GM15510 (cell line): ENCODE data around the gene ANKRD23.

Experiments used
- POLR2A ChIP-seq: IDR thresholded peaks from 3 replicates; pipeline ENCODE4 v1.6.1; 2011; ENCODE audit warnings: borderline replicate concordance; ENCODE audit not compliant: insufficient read length; ENCODE audit errors: extremely low read depth

The ANKRD23 gene

DNA sequence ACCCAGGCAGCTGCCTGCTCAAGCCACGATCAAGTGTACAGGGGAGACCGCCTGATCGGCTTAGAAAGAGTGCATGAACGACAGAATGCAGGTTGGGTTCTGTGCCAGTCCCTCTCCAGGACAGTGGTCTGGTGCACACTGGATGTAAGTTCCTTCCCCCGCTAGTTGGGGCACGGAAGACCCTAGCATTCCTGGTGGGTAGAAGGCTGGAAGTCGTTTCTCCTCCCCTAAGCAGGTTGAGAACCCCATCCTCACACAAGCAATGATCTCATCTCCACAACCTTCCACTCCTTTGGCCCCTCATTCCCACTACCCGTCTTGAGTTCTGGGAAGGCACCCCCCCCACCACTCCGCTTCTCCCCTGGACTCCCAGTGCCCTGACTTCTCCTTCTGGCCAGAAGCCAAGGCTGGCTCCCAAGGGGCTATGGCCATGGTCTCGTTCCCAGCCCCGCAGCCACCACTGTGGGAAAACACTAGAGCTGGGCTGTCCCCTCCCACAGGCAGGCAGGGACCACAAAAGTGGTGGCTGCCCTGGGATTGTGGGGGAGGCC lies 15.4 kb upstream of the ANKRD23 start:
- no peak for TF ChIP-seq POLR2A

DNA sequence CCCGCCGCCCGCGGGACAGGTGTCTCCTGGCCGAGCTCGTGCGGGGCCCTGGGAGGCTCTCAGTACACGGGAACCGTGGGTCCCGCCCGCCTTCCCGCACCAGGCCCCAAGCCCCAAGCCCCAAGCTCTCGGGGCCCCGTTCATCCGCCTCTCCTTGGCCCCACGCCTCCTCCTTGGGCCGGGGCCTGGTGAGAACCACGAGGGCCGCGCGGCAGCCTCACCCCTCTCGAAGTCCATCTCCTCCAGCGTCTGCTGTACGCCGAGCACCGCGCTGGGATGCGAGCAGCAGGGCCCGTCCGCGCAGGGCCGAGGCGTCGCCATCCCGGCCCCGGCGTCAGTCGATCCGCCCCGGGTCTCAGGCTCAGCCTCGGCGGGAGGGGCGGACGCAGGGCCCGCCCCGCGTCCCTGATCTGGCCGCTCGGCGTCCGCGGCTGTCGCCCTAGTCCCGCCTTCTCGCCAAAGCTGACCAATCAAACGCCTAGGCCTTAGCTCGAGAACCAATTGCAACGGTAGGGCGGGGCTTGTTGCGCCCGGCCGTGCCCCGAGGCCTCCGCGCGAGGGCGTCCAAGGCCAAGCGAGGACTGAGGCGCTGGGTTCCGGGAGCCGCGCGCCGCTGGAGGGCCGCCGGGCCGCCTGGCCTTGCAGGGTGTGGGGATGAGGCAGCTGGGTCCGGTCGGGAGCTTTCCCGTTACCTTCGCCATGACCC lies 14.0 kb upstream of the ANKRD23 start, which contains the start of gene ANKRD39:
TSS of gene ANKRD39 (minus strand) at position 350 of the 706 bp plus-strand sequence. CDS start at position 321, 29 bp downstream.
- peak; percentile 93 for TF ChIP-seq POLR2A

DNA sequence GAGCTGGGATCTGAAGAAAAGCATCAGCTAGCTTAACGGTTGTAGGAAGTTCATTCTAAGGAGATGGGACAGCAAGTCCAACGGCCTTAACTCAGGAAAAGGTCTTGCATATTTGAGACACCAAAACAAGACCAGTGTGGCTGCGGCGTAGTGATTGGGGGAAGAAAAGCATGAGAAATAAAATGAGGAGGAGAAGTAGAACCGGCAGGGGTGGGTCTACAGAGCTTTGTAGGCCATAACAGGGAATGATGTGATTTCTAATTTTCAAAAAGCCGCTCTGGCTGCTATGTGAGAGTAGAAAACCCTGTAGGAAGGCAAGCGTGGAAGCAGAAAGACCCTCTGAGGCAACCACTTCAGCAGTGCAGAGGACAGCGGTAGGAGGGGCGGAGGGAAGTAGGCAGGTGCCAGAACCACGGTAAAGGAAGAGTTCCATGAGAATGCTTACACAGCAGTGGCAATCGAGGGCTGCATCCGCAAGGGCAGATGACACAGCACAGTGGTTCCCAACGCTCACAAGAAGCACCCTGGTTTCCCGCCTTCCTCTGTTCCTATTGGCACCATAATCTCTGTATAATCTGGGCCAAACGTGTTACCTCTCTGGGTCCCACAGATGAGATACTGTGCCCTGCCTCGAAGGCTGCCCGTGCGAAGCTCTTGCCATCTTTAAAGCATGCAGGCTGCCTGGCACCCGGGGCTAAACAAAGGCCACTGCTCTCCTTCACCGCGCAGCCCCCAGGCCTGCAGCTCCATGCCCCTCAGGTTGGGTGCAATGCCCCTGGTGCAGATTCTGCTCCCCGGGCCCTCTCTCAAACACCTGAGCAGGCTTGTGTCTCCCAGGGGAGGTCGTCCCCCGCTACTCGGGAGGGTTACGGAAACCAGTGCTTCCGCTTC lies 13.2 kb upstream of the ANKRD23 start:
- no peak for TF ChIP-seq POLR2A

DNA sequence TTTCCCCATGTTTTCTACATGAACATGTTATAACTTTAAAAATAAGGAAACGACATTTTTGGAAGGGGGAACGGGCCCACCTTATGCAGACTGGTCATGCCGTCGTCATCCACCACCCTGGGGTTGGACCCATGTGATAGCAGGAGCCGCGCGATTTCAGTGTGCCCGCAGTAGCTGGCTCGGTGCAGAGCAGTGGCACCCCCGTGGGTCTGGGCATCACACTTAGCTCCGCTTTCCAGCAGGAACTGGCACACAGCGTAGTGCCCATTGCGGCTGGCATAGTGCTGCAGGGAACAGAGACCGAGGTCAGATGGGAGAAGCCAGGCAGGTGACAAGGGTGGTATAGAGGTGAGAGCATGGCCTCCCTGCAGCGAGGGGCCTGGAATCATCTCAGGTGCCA lies 9.5 kb upstream of the ANKRD23 start:
- TF ChIP-seq POLR2A, result no peak

DNA sequence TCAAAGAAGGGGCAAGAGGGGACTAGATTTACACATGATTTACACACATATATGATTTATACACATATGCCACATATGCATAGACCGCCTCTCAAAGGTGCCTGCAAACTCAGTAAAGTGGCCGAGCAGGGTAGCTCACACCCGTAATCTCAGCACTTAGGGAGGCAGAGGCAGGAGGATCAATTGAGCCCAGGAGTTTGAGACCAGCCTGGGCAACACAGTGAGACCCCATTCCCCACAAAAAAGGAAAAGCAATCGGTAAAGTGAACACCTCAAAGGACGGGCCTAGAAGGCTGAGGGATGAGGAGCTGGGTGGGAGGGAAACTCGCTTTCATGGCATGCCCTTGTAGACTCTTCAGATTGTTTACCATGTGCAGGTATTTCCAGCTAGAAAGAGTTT lies 8.8 kb upstream of the ANKRD23 start:
- TF ChIP-seq POLR2A, result no peak

DNA sequence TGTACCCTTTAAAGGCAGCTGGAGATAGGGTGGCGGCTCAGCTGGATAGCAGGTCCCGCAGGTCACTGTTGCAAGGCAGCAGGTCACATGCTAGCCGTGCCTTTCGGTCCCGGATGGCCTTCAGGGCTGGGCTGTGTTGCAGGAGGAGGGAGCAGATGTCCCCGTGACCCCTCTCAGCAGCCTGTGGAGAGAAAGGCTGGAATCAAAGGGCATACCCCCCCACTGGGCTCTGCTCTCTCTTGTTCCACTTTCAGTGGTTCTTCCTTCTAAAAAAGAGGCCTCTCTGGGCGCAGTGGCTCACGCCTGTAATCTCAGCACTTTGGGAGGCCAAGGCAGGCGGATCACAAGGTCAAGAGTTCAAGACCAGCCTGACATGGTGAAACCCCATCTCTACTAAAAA lies 4.4 kb upstream of the ANKRD23 start:
- TF ChIP-seq POLR2A, result no peak

DNA sequence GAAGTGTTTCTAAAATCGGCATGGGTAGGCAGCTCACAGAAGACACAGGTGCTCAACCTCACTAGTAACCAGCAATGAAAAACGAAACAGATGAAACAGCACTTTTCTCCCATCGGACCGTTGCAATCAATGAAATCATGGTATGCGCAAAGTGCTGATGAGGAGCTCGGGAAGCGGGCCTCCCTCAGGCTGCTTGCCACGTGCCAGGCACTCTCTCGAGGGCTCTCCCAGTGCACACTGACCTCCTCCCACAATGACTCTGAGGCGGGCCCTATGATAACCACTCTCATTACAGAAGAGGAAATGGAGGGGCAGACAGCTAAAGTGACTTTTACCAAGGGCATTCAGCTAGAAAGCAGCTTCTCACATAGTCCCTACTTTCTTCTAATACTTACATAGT lies 3.8 kb upstream of the ANKRD23 start:
- TF ChIP-seq POLR2A, result no peak

DNA sequence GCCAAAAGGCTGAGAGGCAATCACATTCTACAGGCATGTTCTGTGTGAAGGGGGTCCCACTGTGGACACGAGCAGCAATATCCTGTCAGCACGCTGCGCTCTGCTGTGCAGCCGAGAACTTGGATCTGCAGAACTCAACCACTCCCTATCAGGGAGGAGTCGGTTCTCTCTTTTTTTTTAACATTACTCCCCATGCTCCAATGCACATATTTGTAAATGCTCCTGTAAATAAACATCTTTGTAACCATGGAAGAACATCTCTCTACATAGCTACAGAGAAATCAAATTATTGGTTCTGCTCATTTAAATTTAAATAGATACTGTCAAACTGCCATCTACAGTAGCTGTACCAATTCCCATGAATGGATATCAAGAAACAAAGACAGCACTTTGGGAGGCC lies 3.0 kb upstream of the ANKRD23 start:
- no peak for TF ChIP-seq POLR2A

DNA sequence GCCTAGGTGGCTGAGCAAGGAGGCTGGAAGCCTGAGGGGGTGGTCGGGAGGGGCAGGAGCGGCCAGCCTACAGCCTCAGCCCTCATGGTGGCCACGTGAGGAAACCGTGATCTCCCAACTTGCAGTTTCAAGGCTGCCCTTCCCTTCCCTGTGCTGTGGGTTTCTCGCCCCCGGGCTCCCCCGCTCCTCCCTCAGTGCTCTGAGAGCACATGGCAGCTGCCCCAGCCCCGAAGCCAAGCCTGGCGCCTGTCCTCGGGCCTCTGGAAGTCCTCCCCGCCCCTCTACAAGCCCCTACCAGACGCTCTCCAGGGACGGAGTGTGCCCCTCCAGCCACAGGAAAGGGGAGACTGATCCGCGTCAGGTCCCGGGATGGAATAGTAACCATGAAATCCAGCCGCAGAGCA lies 586 bp upstream of the ANKRD23 start:
- no peak for TF ChIP-seq POLR2A

DNA sequence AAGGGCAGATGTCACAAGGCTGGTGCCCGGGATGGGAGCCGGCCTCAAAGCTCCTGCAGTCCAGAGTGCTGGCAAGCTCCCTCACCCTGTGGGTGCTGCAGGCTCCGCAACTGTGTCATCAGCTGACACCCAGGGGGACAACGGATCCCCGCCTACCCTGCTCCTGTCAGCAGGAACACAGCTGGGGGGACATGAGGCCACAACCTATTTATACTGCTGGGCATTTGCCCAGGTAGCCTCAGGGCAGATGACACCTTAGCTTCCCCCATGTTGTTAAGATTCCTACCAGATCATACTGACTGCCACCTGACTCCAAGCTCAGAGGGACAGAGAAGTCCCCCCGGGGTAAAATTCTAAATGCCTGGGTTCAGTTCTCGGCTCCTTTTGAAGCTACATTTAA lies 1.2 kb downstream of the ANKRD23 start:
- no peak for TF ChIP-seq POLR2A

DNA sequence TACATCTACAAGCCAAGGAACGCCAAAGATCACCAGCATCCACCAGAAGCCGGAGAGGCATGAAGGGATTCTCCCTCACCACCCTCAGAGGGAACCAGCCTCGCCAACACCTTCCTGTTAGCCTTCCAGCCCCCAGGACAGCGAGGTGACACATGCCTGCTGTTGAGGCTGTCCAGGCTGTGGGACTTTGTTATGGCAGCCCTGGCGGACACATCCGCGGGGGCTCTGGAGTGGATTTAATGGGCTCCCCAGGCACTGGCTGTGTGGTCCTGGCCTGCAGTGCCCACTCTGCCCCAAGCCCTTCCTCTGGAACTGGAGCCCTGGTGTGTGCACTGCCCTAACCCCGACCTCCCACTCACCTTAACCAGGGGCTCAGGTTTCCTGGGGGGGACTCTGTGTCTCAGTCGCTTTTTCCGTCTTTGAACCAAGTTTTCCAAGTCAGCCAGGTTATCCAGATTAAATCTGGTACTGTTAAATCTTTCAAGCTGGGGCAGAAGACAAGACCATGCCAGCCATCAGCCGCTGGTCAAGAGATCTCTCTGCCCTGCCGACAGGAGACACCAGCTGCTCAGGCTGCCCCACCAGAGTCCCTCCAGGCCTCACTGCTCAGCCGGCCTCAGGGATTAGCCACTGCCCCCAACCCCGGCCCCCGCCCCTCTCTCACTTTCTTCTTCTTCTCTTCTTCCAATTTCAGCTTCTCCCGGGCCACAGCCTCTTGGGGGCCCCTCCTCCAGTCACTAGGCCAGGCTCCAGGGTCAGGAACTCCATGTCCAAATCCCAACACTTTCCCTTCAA lies 1.9 kb downstream of the ANKRD23 start:
- no peak for TF ChIP-seq POLR2A

DNA sequence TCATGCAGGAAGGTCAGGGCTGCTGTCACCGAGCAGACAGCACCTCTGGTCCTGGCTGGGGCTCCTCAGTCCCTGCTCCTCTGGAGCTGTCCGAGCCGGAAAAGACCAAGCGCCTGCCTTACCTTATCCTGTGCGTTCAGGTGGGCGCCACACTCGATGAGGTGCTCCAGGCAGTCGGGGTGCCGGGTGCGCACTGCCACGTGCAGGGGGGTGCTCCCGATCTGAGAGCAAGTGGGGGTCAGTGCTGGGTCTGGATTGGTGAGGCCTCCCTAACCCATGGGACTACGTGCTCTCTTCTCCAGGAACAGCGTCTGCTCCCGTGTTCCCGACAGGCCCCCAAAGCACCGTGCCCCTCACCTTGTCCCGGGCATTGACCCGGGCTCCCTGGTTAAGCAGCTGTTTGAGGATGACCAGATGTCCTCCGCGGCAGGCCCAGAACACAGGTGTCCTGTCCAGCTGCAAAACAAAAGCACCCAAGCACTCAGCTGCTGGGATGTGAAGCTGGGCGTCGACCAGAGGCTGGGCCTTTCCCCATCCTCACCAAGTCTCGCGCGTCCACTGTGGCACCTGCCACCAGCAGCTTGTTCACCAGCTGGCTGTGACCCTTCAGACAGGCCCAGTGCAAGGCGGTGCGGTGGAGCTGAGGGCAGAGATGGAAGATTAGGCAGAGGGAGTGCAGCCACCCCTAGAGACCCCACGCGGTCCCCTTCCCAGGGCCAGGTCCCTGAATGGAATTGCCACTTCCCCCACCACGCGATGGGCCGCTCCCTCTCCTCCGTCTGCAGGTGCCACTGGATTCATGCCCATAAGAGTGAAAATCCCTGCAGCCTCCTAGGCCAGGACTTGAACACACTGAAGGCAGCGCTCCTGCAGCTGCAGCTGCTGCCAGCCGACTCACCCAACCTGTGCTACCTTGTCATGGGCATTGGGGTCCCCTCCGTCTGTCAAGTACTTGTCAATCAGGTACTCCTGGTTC lies 3.7 kb downstream of the ANKRD23 start:
- no peak for TF ChIP-seq POLR2A

DNA sequence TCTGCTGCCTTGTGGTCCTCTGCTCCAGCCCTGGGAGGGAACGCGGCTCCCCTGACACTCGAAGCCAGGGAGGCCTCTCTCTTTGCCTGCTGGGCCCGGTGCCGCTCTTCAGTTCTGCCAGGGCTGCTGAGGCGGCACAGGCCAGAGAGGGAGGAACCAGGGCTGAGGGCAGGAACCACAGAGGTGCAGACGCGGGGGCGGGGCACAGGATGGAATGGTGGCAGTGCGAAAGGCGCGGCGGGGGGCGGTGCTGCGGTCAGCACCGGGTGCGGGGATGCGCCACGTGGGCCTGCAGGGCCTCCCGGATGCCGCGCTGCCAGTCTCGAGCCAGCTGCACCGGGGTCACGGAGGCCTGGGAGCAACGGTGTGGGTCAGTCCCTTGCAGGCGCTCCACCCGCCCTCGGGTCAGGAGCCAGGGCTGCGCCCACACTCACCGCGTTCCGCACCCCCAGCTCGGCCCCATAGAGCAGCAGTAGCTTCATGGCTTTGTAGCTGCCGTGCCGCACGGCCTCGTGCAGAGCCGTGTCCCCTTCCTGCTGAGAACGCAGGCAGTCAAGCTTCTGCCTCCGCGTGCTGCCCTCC lies 4.4 kb downstream of the ANKRD23 start:
- no peak for TF ChIP-seq POLR2A
